ENCODE measurements around the gene TRIM13.
A peak's percentile ranks its signal among the peaks of the same experiment; 100 is the strongest.
"Not testable (repeated sequence)": the region's sequence is repeated elsewhere in the genome, so short reads cannot be mapped to it uniquely, and the experiment has no call there.

TRIM13 gene

DNA sequence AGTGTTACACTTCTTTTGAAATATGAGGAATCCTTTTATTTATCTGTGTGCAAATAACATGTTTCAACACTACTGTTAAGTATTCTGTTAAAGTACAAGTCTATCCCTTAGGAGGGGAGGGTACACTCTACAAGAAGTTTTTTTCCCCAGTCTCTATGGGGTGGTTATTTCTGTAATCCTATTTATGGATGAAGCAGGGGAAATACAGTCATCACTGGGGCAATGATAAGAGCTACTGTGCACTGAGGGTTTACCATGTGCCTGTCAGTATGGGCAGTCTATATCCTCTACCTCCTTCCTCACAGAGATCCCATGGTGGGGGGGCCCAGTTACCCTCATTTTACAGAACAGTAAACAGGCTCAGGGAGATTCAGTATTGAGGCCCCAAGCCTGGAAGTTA is 16.6 kb upstream of the TRIM13 start:
- no peak for DNase-seq (ENCODE audit: low read depth)
- no peak overlapping the region for H3K4me3 ChIP-seq (ENCODE audit: low read depth, low read length)
- TF ChIP-seq, protein P1, sequence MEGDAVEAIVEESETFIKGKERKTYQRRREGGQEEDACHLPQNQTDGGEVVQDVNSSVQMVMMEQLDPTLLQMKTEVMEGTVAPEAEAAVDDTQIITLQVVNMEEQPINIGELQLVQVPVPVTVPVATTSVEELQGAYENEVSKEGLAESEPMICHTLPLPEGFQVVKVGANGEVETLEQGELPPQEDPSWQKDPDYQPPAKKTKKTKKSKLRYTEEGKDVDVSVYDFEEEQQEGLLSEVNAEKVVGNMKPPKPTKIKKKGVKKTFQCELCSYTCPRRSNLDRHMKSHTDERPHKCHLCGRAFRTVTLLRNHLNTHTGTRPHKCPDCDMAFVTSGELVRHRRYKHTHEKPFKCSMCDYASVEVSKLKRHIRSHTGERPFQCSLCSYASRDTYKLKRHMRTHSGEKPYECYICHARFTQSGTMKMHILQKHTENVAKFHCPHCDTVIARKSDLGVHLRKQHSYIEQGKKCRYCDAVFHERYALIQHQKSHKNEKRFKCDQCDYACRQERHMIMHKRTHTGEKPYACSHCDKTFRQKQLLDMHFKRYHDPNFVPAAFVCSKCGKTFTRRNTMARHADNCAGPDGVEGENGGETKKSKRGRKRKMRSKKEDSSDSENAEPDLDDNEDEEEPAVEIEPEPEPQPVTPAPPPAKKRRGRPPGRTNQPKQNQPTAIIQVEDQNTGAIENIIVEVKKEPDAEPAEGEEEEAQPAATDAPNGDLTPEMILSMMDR (IDR thresholded peaks at IDR 0.05; ENCODE audit: insufficient read depth, low read depth, low read length, missing control alignments), result no peak

- DNase-seq (ENCODE audit: low read depth), result no peak
- no peak overlapping the region for H3K4me3 ChIP-seq (ENCODE audit: low read depth, low read length)
- TF ChIP-seq, protein P1 (IDR thresholded peaks at IDR 0.05; ENCODE audit: insufficient read depth, low read depth, low read length, missing control alignments), result no peak
Measured at GRCh38 chr13:49985129-49985528, 11.7 kb upstream of the TRIM13 start.

- DNase-seq (ENCODE audit: low read depth), result no peak
Measured at GRCh38 chr13:49986471-49986870, 10.4 kb upstream of the TRIM13 start.

DNA sequence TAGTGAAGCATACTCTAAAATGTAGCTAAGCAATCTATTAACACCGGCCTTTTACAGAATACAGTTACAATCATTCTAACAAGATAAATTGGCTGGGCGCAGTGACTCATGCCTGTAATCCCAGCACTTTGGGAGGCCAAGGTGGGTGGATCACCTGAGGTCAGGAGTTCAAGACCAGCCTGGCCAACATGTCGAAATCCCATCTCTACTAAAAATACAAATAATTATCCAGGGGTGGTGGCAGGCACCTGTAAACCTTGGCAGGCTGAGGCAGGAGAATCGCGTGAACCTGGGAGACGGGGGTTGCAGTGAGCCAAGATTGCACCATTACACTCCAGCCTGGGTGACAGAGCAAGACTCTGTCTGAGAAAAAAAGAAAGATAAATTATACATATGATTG is 6.2 kb upstream of the TRIM13 start:
- DNase-seq (ENCODE audit: low read depth); H3K4me3 ChIP-seq (ENCODE audit: low read depth, low read length): not testable (repeated sequence)

More at GRCh38 chr13:49986471-49986870, 10.4 kb upstream of the TRIM13 start:
- TF ChIP-seq, protein P1 (IDR thresholded peaks at IDR 0.05; ENCODE audit: insufficient read depth, low read depth, low read length, missing control alignments), result no peak
- H3K4me3 ChIP-seq (ENCODE audit: low read depth, low read length), result no peak overlapping the region

GRCh38 chr13:49993111-49993510 is 3.7 kb upstream of the TRIM13 start:
- TF ChIP-seq, protein P1 (IDR thresholded peaks at IDR 0.05; ENCODE audit: insufficient read depth, low read depth, low read length, missing control alignments), result no peak
- H3K4me3 ChIP-seq (ENCODE audit: low read depth, low read length), result no peak overlapping the region
- no peak for DNase-seq (ENCODE audit: low read depth)

DNA sequence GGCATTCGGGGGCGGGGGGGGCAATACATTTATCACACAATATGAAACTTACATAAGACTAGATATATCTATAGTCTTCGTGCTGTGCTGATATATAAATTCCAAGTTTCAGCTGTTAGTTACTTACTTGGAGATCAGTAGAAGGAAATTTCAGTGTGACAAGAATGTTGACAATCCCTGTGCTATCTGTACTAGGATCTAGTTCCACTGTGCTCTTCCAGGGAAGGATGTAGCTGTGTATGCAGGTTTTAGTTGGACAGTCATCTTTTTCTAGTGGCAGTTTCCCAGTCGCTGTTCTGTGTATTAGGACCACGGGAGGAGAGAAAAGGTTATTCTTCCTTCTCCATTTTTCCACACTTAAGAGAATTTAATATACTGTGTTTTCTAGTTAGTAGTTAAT is 3.2 kb upstream of the TRIM13 start:
- TF ChIP-seq, protein P1 (IDR thresholded peaks at IDR 0.05; ENCODE audit: insufficient read depth, low read depth, low read length, missing control alignments), result no peak
- DNase-seq (ENCODE audit: low read depth), result no peak
- no peak overlapping the region for H3K4me3 ChIP-seq (ENCODE audit: low read depth, low read length)

DNA sequence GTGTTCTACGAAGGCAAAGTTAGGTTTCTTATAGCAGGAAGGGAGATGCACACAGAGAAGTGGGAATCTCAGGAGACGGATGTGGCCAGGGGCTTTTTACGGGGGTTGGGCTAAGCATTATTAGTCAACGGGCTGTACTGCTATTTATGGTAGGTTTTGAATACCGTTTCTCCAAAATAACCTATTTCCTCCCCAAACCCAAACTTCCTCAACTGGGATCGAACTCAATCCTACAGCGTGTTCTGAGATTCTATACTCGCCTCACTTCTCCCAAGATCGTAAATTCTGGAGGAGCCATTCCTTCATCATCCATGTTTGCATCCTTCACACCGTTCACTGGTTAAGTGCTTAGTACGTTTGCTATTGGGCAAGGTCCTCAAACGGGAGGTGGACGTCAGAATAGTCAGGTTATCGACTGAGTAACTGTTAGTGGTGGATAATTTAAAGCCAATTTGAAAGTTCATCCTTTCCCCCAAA is 1.2 kb upstream of the TRIM13 start:
- peak; percentile 57 for DNase-seq (ENCODE audit: low read depth)

More for the DNA sequence above, 1.2 kb upstream of the TRIM13 start:
- peak overlapping the region; percentile 92 for H3K4me3 ChIP-seq (ENCODE audit: low read depth, low read length)
- TF ChIP-seq, protein P1 (IDR thresholded peaks at IDR 0.05; ENCODE audit: insufficient read depth, low read depth, low read length, missing control alignments), result no peak

All from GM12865 (cell line).